Nephron progenitor cell (in vitro differentiated cells): ENCODE data around the gene GALNT8.

Source experiments
- DNase-seq: peaks from one replicate; pipeline ENCODE4 v3.0.0; 2021
- H3K27ac Mint-ChIP-seq: 2 replicates; pipeline ENCODE4 v1.8.0; 2021; ENCODE audit warnings: mild to moderate bottlenecking, moderate library complexity, mixed read lengths
- H3K27me3 Mint-ChIP-seq: 2 replicates; pipeline ENCODE4 v1.8.0; 2021; ENCODE audit warnings: mild to moderate bottlenecking, low read depth, mixed read lengths; ENCODE audit not compliant: poor library complexity
- H3K36me3 Mint-ChIP-seq: 2 replicates; pipeline ENCODE4 v1.8.0; 2021; ENCODE audit warnings: low read depth, mixed read lengths
- H3K4me1 Mint-ChIP-seq: 2 replicates; pipeline ENCODE4 v1.8.0; 2021; ENCODE audit warnings: mixed read lengths
- H3K4me3 Mint-ChIP-seq: 2 replicates; pipeline ENCODE4 v1.8.0; 2021; ENCODE audit warnings: mild to moderate bottlenecking, moderate library complexity, mixed read lengths
- H3K9me3 Mint-ChIP-seq: 2 replicates; pipeline ENCODE4 v1.8.0; 2021; ENCODE audit warnings: mild to moderate bottlenecking, moderate library complexity, mixed read lengths
- TF ChIP-seq, protein P1 (sequence below): fragments of 200-600 bp; sonication (generic); IDR thresholded peaks from 2 replicates; pipeline ENCODE4 v1.5.0; 2021; ENCODE audit warnings: antibody characterized with exemption

GALNT8 gene

DNA sequence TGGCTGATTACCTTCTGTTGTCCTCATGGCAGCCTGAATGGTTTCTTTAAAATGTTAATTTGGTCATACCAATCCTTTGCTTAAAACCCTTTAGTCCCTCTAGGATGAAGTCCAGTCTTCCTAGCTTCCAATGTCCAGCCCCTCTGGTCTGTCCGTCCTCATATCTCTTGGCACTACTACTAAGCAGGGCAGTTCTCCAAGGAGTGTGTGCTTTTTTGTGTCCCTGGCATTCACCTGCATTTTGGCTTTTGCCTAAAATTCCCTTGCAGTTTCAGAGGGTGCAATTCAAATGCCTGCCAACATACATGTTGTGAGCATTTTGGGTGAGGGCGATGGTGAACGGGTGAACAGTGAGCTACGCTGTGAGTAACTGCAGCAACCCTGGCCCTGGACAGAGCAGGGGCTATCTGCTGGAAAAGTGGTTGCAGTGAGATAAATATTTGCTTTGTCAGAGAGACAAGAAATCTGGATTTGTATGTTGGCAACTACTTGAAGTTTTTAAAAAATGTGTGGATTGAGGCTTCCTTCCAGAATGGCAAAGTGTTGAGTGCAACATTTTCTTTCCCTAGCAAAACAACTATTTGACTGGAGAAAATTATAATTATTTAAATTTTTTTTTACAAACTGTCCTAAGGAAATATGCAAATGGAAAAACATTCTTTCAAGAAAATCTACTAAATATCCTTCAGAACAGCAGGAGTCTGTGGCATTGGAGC is 14.6 kb downstream of the GALNT8 start:
- H3K27me3 Mint-ChIP-seq: no peaks in the 10 kb centered on the region
- TF ChIP-seq, protein P1, sequence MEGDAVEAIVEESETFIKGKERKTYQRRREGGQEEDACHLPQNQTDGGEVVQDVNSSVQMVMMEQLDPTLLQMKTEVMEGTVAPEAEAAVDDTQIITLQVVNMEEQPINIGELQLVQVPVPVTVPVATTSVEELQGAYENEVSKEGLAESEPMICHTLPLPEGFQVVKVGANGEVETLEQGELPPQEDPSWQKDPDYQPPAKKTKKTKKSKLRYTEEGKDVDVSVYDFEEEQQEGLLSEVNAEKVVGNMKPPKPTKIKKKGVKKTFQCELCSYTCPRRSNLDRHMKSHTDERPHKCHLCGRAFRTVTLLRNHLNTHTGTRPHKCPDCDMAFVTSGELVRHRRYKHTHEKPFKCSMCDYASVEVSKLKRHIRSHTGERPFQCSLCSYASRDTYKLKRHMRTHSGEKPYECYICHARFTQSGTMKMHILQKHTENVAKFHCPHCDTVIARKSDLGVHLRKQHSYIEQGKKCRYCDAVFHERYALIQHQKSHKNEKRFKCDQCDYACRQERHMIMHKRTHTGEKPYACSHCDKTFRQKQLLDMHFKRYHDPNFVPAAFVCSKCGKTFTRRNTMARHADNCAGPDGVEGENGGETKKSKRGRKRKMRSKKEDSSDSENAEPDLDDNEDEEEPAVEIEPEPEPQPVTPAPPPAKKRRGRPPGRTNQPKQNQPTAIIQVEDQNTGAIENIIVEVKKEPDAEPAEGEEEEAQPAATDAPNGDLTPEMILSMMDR: no peak
- no peak overlapping the region for H3K27ac Mint-ChIP-seq

DNA sequence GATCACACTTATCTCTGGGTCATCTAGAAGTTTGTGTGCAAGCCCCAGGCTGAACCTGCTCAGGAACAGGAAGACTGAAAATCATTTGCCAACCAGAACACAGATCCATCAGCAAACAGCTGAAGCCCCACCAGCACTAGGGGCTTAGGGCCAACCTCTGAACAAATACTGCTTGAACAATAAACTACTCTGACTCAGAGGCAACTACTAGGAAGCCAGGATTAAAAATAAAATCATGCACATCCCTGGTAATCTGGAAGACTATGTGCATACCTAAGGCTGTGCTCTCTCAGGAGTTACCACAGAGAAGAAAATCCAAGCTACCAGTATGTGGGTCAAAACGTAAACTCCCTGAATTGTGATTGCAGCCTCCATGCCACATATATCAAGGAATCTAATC is 15.9 kb downstream of the GALNT8 start:
- Mint-ChIP-seq H3K9me3 (no peaks in the 10 kb centered on the region), H3K27me3 (no peaks in the 10 kb centered on the region), H3K4me1 (no peaks in the 10 kb centered on the region), H3K27ac (no peak overlapping the region), H3K4me3 (no peak overlapping the region), H3K36me3 (peaks cover 26% of the 10 kb centered on the region)
- DNase-seq: no peak
- TF ChIP-seq, protein P1: no peak

More for the DNA sequence above, 14.6 kb downstream of the GALNT8 start:
- Mint-ChIP-seq H3K36me3 (peaks cover 25% of the 10 kb centered on the region), H3K9me3 (no peaks in the 10 kb centered on the region), H3K4me3 (no peak overlapping the region), H3K4me1 (no peaks in the 10 kb centered on the region)
- DNase-seq: no peak

DNA sequence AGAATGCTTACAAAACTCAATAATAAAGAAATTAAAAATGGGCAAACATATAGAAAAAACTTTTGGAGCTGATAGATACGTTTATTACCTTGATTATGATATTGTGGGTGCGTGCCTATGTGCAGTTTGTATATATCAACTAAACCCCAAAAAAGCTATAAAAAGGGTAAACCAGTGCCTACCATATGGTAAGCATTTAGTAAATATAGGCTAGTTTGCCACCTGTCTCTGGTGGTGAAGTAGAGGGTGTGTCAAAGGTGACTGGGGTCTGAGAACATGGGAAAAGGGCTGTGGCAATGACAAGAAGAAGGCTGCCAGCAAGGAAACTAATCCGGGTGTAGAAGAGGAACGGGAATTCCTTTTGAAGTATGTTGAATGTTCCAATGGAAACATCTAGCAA is 18.3 kb downstream of the GALNT8 start:
- Mint-ChIP-seq H3K9me3 (no peaks in the 10 kb centered on the region), H3K4me1 (peaks cover 15% of the 10 kb centered on the region), H3K36me3 (peaks cover 40% of the 10 kb centered on the region), H3K27me3 (no peaks in the 10 kb centered on the region), H3K27ac (no peak overlapping the region), H3K4me3 (no peak overlapping the region)
- TF ChIP-seq, protein P1: no peak
- no peak for DNase-seq

DNA sequence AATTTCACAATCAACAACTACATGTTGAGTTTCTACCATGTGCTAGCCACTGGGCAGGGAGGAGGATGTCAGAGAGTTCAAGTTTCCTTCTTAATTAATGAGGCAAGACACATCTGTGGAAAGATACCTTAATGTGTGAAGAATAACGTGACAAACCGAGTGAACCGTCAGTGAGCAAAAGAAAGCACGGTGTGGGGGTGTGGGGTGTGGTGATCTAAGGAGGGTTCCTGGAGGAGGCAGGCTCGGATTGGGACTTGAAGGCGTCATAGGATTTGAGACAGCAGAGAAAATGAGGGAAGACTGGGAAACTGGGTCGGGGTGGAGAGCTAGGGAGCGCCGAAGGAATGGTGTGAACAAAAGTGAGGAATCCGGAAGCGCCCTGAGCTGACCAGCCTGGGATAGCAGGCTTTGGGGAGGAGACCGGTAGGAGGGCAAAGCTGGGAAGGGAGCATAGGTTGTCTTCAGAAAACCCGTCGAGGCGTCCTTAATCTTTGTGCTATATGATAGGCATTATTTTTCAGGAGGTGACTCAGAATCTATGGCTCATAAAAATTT is 22.3 kb downstream of the GALNT8 start:
- Mint-ChIP-seq H3K27me3 (no peaks in the 10 kb centered on the region), H3K4me1 (peaks cover 15% of the 10 kb centered on the region), H3K4me3 (no peak overlapping the region), H3K36me3 (peaks cover 63% of the 10 kb centered on the region), H3K27ac (peak overlapping the region; percentile 14), H3K9me3 (no peaks in the 10 kb centered on the region)
- no peak for DNase-seq
- TF ChIP-seq, protein P1: no peak

DNA sequence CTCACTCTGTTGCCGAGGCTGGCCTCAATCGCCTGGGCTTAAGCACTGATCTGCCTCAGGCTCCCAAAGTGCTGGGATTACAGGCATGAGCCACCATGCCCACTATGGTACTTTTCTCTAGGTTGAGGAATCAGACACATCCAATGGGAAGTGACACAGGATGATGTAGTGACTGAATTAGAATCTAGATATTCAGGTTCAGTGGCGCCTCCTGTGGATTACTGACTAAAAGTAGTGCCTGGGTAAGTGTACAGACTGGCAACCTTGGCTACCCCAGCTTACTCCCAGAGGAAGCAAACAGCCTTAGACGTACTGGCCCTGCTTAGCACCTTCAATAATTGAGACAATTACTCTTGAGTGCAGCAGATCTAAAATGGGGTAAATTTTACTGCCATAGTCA is 22.8 kb downstream of the GALNT8 start:
- no peak for DNase-seq
- no peak overlapping the region for H3K27ac Mint-ChIP-seq

More for the DNA sequence above, 22.8 kb downstream of the GALNT8 start:
- peaks cover 3% of the 10 kb centered on the region for H3K9me3 Mint-ChIP-seq
- H3K27me3 Mint-ChIP-seq: no peaks in the 10 kb centered on the region
- TF ChIP-seq, protein P1: no peak
- H3K4me1 Mint-ChIP-seq: peaks cover 15% of the 10 kb centered on the region
- peaks cover 67% of the 10 kb centered on the region for H3K36me3 Mint-ChIP-seq
- H3K4me3 Mint-ChIP-seq: no peak overlapping the region
